Activated B cell treated with CpG ODN at 0.5 μM for 24 hours (primary cell): ENCODE data around the gene GNPTAB. TPM values are rescaled to one million over a fixed set of nuclear protein-coding genes. Genes with fewer than 3 reads are reported as not detected.

Experiments
- ATAC-seq: fragments of 200-7000 bp; cut with Tn5 transposase; one replicate; pipeline ENCODE4 v1.10.0; 2021; ENCODE audit warnings: low read depth, mild to moderate bottlenecking, moderate library complexity
- CTCF ChIA-PET: fragments of 350-600 bp; sonication (Branson Sonifier 250); formaldehyde crosslinking; loops from one replicate; lab custom pipeline; 2021; ENCODE audit warnings: antibody characterized with exemption; lab: Charles Lee
- POLR2A ChIA-PET: fragments of 350-600 bp; sonication (Branson Sonifier 250); formaldehyde crosslinking; loops from one replicate; lab custom pipeline; 2021; ENCODE audit warnings: antibody characterized with exemption; lab: Charles Lee
- DNase-seq: peaks from one replicate; pipeline ENCODE4 v3.0.0; 2022
- H3K27ac Mint-ChIP-seq: one replicate; pipeline ENCODE4 v1.8.0; 2020; ENCODE audit warnings: mixed read lengths
- H3K27me3 Mint-ChIP-seq: one replicate; pipeline ENCODE4 v1.8.0; 2021; ENCODE audit warnings: mixed read lengths
- H3K36me3 Mint-ChIP-seq: one replicate; pipeline ENCODE4 v1.8.0; 2021; ENCODE audit warnings: low read depth, mixed read lengths
- H3K4me1 Mint-ChIP-seq: one replicate; pipeline ENCODE4 v1.8.0; 2021; ENCODE audit warnings: mixed read lengths
- H3K4me3 Mint-ChIP-seq: one replicate; pipeline ENCODE4 v1.8.0; 2020; ENCODE audit warnings: mild to moderate bottlenecking, mixed read lengths
- H3K9me3 Mint-ChIP-seq: one replicate; pipeline ENCODE4 v1.8.0; 2020; ENCODE audit warnings: mixed read lengths
- intact Hi-C: fragments of 100-400 bp; cut with micrococcal nuclease; formaldehyde crosslinking; loops from one replicate; pipeline ENCODE4 v1.15.1; 2024
- total RNA-seq: library from RNA; stranded (reverse); gene quantifications from 2 replicates; pipeline ENCODE4 v1.2.3, GENCODE V29; 2022
- TF ChIP-seq, protein P1 (sequence below): fragments of 200-600 bp; IDR thresholded peaks from one replicate; pipeline ENCODE4 v1.8.0; 2022; ENCODE audit warnings: antibody characterized with exemption, mild to moderate bottlenecking

GNPTAB gene
- 41.8 and 42.8 TPM in 2 replicates for total RNA-seq

DNA sequence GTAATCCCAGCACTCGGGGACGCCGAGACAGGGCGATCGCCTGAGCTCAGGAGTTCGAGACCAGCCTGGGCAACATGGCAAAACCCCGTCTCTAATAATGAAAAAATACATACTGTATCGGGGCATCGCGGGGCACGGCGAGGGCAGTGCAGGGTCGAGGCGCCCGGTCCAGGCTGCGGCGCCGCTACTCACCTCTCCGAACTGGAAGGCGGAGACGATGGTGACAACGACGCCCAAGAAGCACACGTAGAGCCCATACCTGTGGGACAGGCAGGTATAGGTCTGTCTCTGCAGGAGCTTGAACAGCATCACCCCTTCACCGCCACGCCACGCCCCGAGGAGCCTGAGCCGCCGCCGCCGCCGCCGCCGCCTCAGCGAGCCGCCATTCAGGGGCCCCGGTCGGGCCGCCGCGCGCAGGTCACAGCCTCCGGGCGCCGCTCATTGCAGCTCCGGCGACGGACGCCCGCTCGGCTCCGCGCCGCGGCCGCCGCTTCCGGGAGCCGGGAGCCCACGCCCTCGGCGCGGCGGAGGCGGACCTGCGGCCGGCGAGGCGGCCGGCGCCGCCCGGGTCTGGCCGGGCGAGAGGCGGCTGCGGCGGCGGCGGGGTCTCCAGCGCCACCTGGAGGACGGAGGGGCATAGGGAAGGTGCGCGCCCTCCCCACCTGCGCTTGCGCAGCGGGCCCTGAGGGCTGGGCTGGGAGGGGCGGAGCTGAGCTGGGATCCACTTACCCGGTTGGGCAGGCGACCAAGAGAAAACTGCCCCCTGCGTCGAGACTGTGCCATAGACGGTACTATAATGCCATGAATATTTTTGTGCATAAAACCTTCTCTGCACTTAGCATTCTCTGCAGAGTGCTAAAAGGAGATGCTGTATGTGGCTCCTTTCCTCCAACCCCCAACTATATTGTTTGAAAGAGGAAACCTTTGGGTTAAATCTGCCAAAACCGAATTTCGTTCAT is at the start of gene GNPTAB:
Gene GNPTAB, minus strand, starts transcription at position 593 of the 959 bp plus-strand sequence. Its CDS starts 284 bp downstream, at position 309.
- DNase-seq (peak; percentile 97), ATAC-seq (peak; percentile 94)
- no peaks in the 10 kb centered on the region for H3K9me3 Mint-ChIP-seq
- intact Hi-C loops, result loop anchor here (1.0 to 5.0 kb wide), 14 partner anchors 9 to 1628 kb away; partner anchors contain the start of genes ACTR6, CHPT1, DRAM1 and WASHC3
- POLR2A ChIA-PET, result interaction anchor here (0.6 to 3.0 kb wide), 14 partner anchors 8 to 423 kb away, joined by 3 to 16 read pairs (median 7); partner anchors contain the start of genes ARL1 and DRAM1
- H3K4me3 Mint-ChIP-seq, result peak within 1 kb of the TSS; percentile 96
- TF ChIP-seq, protein P1, sequence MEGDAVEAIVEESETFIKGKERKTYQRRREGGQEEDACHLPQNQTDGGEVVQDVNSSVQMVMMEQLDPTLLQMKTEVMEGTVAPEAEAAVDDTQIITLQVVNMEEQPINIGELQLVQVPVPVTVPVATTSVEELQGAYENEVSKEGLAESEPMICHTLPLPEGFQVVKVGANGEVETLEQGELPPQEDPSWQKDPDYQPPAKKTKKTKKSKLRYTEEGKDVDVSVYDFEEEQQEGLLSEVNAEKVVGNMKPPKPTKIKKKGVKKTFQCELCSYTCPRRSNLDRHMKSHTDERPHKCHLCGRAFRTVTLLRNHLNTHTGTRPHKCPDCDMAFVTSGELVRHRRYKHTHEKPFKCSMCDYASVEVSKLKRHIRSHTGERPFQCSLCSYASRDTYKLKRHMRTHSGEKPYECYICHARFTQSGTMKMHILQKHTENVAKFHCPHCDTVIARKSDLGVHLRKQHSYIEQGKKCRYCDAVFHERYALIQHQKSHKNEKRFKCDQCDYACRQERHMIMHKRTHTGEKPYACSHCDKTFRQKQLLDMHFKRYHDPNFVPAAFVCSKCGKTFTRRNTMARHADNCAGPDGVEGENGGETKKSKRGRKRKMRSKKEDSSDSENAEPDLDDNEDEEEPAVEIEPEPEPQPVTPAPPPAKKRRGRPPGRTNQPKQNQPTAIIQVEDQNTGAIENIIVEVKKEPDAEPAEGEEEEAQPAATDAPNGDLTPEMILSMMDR, result no peak
- peak within 1 kb of the TSS; percentile 87 for H3K27ac Mint-ChIP-seq
- H3K36me3 Mint-ChIP-seq, result peaks cover 3% of the 10 kb centered on the region
- H3K27me3 Mint-ChIP-seq, result no peaks in the 10 kb centered on the region
- peaks cover 33% of the 10 kb centered on the region for H3K4me1 Mint-ChIP-seq
- CTCF ChIA-PET, result interaction anchor here (0.6 to 6.5 kb wide), 12 partner anchors 9 to 419 kb away, joined by 3 to 50 read pairs (median 6); no protein-coding TSS in a partner anchor

DNA sequence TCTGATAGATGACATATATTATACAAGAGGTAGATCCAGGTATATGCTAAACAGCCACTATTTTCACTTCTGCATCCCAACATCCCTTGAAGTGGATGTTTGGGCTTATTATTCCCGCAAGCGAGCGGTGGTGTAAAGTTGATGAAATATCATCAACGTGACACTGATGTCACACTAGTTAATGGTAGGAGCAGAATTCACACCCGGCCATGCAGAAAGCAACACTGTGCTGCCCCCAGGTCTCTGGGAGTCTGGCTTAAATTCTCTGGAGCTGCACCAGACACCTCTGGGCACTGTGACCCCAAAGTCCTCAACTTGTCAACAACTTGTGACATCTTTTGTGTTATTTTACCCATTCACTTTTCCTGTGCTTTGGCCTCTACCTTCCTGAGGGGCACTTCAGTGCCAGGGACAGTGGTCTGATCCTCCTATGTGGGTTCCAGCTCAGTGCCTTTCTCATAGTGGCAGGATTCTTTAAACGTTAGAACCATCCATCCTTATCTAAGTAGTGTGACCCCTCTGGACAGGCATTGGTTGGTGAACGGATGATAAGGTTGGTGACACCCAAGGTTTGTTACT is 47.6 kb upstream of the GNPTAB start:
- intact Hi-C loops, result loop anchor here (1.0 kb wide), 1 partner anchor 13 kb away; no protein-coding TSS in a partner anchor
- H3K27ac Mint-ChIP-seq, result peak overlapping the region; percentile 65
- ATAC-seq, result no peak
- peak; percentile 18 for DNase-seq
- H3K4me1 Mint-ChIP-seq, result peaks cover 19% of the 10 kb centered on the region
- no peaks in the 10 kb centered on the region for H3K9me3 Mint-ChIP-seq
- H3K27me3 Mint-ChIP-seq, result no peaks in the 10 kb centered on the region
- TF ChIP-seq, protein P1, result no peak
- ChIA-PET CTCF (no interaction called here), POLR2A (interaction anchor here (0.7 to 2.2 kb wide), 9 partner anchors 16 to 224 kb away, joined by 3 to 11 read pairs (median 4); partner anchors contain the start of gene GNPTAB)
- peak overlapping the region; percentile 90 for H3K4me3 Mint-ChIP-seq
- peaks cover 9% of the 10 kb centered on the region for H3K36me3 Mint-ChIP-seq

DNA sequence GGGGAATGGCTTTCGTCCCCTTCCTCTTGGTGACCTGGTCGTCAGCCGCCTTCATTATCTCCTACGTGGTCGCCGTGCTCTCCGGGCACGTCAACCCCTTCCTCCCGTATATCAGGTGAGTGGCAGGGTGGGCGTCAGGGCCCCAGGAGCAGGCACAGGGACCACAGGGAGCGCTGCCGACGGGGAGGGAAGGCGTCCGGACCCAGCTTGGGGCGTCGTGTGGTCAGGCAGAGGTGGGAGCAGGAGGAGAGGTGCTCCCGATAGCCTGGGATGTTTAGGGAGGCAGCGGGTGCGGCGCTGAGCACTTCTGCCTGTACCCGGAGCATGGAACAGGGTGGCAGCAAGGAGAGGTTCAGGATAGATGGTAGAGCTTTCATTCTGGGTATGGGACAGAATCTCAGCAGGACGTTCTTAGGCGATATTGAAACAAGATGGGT is 47.1 kb upstream of the GNPTAB start:
- H3K27me3 Mint-ChIP-seq, result no peaks in the 10 kb centered on the region
- DNase-seq (no peak), ATAC-seq (peak; percentile 10)
- H3K9me3 Mint-ChIP-seq, result no peaks in the 10 kb centered on the region
- ChIA-PET POLR2A (interaction anchor here (0.7 to 2.2 kb wide), 18 partner anchors 13 to 243 kb away, joined by 3 to 11 read pairs (median 4); partner anchors contain the start of genes CHPT1, GNPTAB and WASHC3), CTCF (interaction anchor here (1.0 kb wide), 1 partner anchor 38 kb away, joined by 3 read pairs; no protein-coding TSS in a partner anchor)
- TF ChIP-seq, protein P1, result no peak
- peaks cover 19% of the 10 kb centered on the region for H3K4me1 Mint-ChIP-seq
- intact Hi-C loops, result loop anchor here (1.0 to 2.0 kb wide), 9 partner anchors 13 to 242 kb away; partner anchors contain the start of genes NUP37, PARPBP and WASHC3
- peak overlapping the region; percentile 65 for H3K27ac Mint-ChIP-seq
- H3K36me3 Mint-ChIP-seq, result peaks cover 7% of the 10 kb centered on the region
- H3K4me3 Mint-ChIP-seq, result peak overlapping the region; percentile 90

DNA sequence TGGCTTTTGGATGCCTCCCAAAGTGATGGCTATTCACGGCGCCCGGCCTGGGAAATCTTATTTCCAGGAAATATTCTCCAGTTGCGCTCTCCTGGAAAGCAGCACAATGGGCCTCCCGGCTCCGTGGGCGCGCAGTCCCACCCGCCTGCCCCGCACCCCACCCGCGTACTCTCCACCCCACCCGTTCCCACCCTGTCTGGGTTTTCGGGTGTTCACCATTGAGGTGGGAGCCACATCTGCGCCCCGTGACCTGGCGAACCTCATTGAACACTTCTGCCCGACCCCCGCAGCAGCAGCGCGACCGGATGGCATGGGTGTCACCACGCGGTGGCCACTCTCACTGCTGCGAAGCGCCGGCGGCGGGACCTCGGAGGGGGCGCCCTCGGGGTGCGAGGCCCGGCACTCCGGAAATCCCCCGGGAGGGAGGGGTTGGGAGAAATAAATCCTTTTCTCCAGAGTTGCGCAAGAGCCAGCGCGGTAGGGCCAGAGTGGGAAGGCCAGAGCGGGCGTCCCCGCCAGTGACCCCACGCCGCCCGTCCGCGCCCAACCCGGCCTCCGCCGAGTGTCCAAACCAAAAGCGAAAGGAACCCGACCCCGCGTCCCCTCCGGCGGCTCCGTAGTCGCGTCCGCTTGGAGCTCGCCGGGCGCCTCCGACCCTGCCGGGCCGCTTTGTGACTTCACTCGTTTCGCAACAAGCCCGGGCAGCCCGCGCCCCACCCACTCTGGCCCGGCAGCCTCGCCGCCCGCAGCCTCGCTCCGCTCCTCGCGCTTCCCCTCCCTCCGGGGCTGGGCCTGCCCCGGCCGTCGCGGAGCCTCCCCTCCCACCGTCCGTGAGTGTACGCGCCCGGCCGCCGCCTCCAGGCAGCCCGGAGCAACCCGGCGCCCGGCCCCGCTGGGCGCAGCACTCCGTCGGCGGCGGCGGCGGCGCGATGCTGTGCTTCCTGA is 46.4 kb upstream of the GNPTAB start, which contains the start of gene DRAM1:
Gene DRAM1, plus strand, starts transcription at position 720 of the 945 bp plus-strand sequence. Its CDS starts 210 bp downstream, at position 930.
- CTCF ChIA-PET, result interaction anchor here (1.0 kb wide), 1 partner anchor 37 kb away, joined by 3 read pairs; no protein-coding TSS in a partner anchor
- Mint-ChIP-seq H3K9me3 (no peaks in the 10 kb centered on the region), H3K36me3 (peaks cover 7% of the 10 kb centered on the region), H3K4me1 (peaks cover 19% of the 10 kb centered on the region), H3K27me3 (no peaks in the 10 kb centered on the region), H3K27ac (peak within 1 kb of the TSS; percentile 75), H3K4me3 (peak within 1 kb of the TSS; percentile 90)
- TF ChIP-seq, protein P1, result no peak
- ATAC-seq (peak; percentile 93), DNase-seq (peak; percentile 77)
- intact Hi-C loops, result loop anchor here (1.0 to 2.0 kb wide), 8 partner anchors 22 to 243 kb away; partner anchors contain the start of genes NUP37, PARPBP and WASHC3
- POLR2A ChIA-PET, result interaction anchor here (0.7 to 2.2 kb wide), 17 partner anchors 14 to 242 kb away, joined by 3 to 11 read pairs (median 4); partner anchors contain the start of genes CHPT1, GNPTAB and WASHC3
